Ammon's horn (tissue), 1 donor: ENCODE results near the gene ADARB2.

Experiments used
- DNase-seq: peaks from one replicate; pipeline ENCODE4 v3.0.0-alpha.2; 2016; ENCODE audit warnings: low spot score

ADARB2 gene

GRCh38 chr10:1156921-1157614, 580.3 kb downstream of the ADARB2 start:
- DNase-seq: no peak

DNA sequence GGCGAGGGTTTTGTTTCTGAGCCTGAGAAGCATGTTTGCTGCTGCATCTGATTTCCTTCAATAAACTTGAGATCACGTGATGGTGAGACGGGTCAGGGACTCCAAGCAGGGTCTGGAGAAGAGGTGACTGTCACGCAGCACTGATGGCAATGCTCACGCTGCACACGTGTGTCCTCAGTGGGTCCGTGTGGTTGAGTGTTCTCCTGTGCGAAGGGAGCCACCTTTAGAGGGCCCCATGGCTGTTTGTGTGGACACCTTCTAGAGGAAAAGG, 580.8 kb downstream of the ADARB2 start:
- no peak for DNase-seq

GRCh38 chr10:1155791-1156615, 581.3 kb downstream of the ADARB2 start:
- DNase-seq: no peak

DNA sequence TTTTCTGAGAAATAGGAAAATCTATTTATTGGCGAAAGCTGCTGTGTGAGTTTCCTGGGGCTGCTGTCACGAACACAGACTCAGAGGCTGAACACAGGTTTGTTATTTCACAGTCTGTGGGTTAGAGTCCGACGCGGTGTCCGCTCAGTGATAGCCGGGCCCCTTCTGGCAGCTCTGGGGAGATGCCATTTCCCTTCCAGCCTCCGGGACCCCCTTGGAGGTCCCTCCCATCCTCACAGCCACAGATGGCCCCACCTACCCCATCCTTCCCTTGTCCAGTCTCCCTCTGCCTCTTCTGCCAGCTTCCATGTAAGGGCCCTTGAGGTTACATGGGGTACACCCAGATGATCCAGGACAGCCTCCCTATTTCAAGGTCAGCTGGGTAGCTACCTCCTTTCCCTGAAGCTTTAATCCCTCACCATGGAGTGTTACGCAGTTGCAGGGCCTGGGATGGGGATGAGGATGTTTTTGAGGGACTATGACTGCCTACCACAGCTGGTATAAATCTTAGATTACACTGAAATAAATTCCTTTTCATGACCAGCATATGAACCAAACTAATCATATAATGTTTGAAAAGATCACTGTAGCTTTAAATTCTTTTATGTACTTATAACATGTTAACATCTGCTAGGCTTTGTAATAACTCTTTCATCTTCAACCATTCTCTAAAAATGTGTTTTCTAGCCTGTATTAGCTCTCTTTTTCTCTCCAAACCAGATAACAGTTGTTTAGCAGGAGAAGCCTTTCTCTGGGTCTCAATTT, 582.6 kb downstream of the ADARB2 start:
- no peak for DNase-seq

DNA sequence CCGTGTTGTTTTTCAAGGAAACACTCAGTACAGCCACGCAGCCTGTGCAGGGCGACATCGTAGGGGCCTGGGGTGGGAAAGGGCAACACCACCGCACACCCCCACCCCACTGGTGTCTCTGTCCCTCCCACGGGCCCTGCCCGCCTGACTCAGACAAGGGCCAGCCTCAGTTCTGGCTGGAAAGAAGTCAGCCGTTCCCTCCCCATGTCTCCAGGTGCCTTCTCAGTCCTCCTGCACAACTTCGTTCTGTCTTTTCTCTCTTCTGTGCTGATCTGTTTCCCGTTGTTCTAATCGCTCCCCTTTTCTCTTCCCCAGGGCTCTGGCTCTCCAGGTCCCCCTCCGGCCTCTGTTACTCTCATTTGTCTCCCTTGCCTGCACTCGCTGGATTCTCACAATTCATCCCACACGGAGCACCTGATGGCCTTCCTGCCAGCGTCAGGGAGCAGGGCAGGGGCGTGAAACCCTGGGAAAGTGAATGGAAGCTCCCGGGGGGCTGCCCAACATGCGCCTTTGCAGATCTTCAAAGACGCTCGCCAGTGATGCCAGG, 583.4 kb downstream of the ADARB2 start:
- no peak for DNase-seq

DNA sequence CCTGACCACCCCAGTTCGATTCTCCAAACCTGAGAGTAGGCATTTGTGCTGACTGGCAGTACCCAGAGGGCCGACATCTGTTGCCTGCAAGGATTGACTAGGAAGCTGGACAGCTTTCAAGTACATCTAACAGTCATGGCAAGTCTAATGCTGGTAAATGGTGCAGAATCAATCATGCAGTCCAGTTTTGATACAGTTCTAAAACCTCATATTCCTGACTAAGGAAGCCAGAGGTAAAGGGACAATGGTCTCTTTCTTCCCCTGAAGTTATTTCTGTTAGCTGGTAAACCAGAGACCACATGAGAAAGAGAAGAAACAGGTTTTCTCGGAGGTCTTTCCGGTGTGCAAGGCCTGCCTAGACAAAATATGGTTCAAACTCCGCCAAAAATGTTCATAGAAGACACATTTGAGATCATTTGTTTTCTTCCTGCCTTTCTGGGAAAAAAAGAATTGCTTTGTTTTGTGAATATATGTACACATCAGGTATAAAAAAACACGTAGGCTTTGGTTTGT, 584.0 kb downstream of the ADARB2 start:
- DNase-seq: peak; percentile 27

GRCh38 chr10:1152386-1153250, 584.7 kb downstream of the ADARB2 start:
- DNase-seq: no peak

- DNase-seq: no peak
These were observed 586.0 kb downstream of the ADARB2 start for GRCh38 chr10:1151076-1152033.

DNA sequence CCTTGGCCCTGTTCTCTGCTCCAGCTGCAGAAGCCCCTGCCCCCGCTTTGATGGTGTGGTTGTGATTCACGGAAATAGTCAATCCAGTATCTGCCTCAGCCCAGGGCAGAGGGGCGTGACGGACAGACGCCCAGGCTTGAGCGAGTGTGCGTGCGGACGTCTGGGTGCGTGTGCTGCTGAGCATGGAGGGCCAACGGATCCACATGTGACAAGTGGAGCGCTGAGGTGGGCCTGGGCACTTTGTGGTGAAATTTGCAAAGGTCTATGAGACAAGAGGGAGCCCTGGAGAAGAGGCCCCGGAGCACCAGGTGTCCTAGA, 586.7 kb downstream of the ADARB2 start:
- DNase-seq: no peak

- no peak for DNase-seq
These were observed 587.3 kb downstream of the ADARB2 start for GRCh38 chr10:1149793-1150637.

DNA sequence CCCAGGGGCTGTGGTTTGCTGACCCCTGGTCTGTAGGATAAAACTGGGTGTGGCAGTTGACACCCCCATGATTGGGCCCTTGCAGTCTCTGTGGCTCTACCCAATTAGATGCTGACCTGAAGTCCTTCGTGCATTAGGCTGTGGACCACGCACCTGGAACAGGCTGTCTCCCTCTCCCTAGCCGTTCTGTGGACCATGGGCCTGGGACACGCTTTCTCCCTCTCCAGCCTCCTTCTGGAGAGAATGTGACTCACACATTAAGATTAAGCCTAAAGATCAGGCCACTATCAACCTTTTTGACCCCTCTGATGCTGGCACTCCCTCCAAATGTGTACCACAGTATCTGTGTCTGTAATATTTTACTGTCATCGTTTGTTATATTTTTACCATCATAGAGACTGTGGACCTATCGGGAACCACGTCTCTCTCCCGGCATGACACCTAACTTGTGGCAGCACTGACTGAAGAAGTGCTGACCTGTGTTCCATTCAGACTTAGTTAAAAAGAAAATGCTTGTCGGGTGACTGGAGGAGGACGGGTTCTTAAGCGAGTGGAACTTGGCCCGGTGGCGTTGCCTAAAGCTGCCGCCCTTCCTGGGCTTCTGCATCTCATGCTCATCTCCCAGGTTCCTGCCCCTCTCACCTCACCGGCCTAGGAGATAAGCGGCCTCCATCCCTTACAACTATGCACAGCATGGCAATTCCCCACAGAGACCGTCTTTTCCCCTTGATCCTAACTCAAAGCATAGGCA, 588.3 kb downstream of the ADARB2 start:
- no peak for DNase-seq

- DNase-seq: no peak
These were observed 589.5 kb downstream of the ADARB2 start for GRCh38 chr10:1147810-1148209.

GRCh38 chr10:1142596-1142995, 594.7 kb downstream of the ADARB2 start:
- DNase-seq: peak; percentile 54

- no peak for DNase-seq
These were observed 595.6 kb downstream of the ADARB2 start for GRCh38 chr10:1141701-1142100.

GRCh38 chr10:1141261-1141660, 596.1 kb downstream of the ADARB2 start:
- DNase-seq: no peak

DNA sequence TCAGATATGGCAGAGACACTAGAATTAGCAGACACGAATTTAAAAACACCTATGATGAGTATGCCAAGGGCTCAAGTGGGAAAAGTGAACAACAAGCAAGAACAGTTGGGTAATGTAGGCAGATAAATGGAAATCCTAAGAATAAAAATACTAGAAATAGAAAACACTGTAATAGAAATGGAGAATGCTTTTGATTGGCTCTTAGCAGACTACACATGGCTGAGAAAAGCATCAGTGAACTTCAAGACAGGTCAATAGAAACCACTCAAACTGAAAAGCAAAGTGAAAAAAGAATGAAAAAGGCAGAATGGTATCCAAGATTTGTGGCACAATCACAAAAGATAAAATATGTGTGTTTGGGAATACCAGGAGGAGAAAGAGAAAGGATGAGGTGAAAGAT, 598.8 kb downstream of the ADARB2 start:
- no peak for DNase-seq

DNA sequence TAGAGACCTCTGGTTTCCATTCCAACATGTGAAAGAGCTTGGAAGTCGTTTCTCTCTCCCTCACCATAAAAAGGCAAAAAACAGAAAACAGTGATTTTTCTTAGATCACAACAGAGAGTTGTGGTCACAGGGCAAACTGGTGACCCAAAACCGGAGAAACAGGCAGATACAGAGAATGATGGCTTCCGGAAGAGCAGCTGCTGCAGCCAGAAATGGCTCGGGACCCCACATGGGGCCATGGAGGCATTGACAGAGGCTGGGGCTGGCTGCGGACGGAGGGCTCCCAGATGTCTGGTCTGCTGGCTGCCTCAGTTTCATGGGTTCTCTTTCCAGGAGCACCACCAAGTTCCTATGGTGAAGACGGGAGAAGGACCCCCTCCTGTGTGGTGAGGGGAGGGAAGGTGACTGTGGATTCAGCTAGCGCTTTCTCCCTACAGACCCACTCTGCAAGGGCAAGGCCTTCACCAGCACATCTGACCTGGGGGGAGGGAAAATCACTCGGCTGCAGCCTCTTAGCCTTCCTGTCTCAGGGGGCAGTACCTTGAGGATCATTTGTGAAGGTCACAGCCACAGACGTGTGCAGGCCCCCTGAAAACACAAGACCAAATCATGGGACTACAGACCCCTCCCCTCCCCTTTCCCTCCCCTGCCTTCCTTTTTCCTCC, 599.7 kb downstream of the ADARB2 start:
- DNase-seq: no peak

- no peak for DNase-seq
These were observed 601.1 kb downstream of the ADARB2 start for GRCh38 chr10:1136268-1136667.
